BLaER1 (cell line): ENCODE measurements around the gene ATXN3L.
"Not testable (repeated sequence)": the region's sequence is repeated elsewhere in the genome, so short reads cannot be mapped to it uniquely, and the experiment has no call there.

Experiments
- H3K27ac ChIP-seq: shearing (Covaris generic); formaldehyde crosslinking; 2 replicates; pipeline ENCODE4 v1.8.1; 2022
- H3K27me3 ChIP-seq: shearing (Covaris generic); formaldehyde crosslinking; 2 replicates; pipeline ENCODE4 v1.8.1; 2022
- H3K36me3 ChIP-seq: shearing (Covaris generic); formaldehyde crosslinking; 2 replicates; pipeline ENCODE4 v1.8.1; 2022
- H3K4me1 ChIP-seq: shearing (Covaris generic); formaldehyde crosslinking; 2 replicates; pipeline ENCODE4 v1.8.1; 2022
- H3K4me2 ChIP-seq: shearing (Covaris generic); formaldehyde crosslinking; 2 replicates; pipeline ENCODE4 v1.8.1; 2022
- H3K4me3 ChIP-seq: shearing (Covaris generic); formaldehyde crosslinking; 2 replicates; pipeline ENCODE4 v1.8.1; 2022
- H3K9ac ChIP-seq: shearing (Covaris generic); formaldehyde crosslinking; 2 replicates; pipeline ENCODE4 v1.8.1; 2022
- H3K9me3 ChIP-seq: shearing (Covaris generic); formaldehyde crosslinking; 2 replicates; pipeline ENCODE4 v1.8.1; 2022
- H4K20me1 ChIP-seq: shearing (Covaris generic); formaldehyde crosslinking; 2 replicates; pipeline ENCODE4 v1.8.1; 2022
- Cebpa-rat ChIP-seq: shearing (Covaris generic); IDR thresholded peaks from 2 replicates; pipeline ENCODE4 v1.8.1; 2022

Gene ATXN3L

DNA sequence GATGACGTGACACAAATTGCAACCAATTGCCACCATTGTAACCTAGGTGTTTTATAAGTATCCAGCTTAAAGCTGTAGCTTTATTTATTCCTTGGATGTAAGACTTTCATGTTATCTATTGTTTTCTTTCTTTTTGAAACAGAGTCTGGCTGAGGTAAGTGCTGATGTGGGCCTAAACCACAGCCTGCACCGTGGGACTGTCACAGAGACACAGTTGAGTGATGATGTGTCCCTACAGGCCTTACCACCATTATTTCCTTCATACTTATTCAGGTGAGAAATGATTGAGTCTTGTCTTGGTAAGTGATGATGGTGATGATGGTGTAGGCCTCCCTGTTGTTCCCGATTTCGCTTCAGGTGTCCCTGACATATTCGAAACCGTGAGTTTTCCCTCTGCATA lies 8.3 kb downstream of the ATXN3L start:
- H3K27me3 ChIP-seq, result peaks cover 8% of the 10 kb centered on the region; the same call in 1 of the 2 replicates
- H3K9me3 ChIP-seq, result no peaks in the 10 kb centered on the region
- no peaks in the 10 kb centered on the region for H4K20me1 ChIP-seq
- H3K4me3 ChIP-seq, result no peak overlapping the region
- H3K4me2 ChIP-seq, result peak overlapping the region; percentile 49
- H3K9ac ChIP-seq, result no peak overlapping the region
- H3K36me3 ChIP-seq, result no peaks in the 10 kb centered on the region
- H3K4me1 ChIP-seq, result peaks cover 10% of the 10 kb centered on the region
- no peak overlapping the region for H3K27ac ChIP-seq
- TF ChIP-seq Cebpa-rat, result no peak

DNA sequence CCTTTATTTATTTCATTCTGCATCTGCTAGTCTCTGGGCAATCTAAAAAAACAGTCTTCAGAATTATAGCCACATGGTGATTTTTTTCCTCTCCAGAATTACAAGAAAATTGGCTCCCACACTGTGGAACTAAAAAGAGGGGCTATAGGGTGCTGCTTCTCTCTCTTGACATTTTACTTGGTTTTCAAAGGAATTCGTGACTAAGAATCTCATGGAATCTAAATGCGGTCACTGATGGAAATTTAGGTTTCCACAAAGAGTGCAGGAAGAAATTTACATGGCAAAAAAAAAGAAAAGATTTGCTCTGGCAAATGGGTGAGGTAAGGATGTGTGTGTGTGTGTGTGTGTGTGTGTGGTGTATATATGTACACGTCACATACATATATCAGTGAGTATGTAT lies 10.2 kb downstream of the ATXN3L start:
- no peak overlapping the region for H3K4me2 ChIP-seq
- no peak for TF ChIP-seq Cebpa-rat
- H3K27ac ChIP-seq, result no peak overlapping the region

DNA sequence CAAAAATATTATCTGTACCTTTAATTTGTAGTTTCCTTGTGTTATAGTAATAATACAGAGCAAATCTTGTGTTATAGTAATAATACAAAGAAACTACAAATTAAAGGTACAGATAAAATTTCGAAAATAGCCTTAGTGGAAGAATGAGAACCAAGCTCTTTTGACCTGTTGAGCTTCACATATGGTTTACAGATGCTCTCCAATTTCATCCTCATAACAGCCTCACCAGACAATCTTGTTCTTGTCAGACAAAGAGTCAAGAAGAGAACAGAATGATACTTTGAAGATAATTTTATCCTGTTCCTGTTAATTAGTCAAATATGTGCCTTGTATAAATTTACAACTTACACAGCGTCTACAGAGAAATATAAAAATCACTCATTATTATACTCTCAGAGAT lies 12.8 kb downstream of the ATXN3L start:
- peaks cover 10% of the 10 kb centered on the region for H3K4me1 ChIP-seq

More for the DNA sequence above, 10.2 kb downstream of the ATXN3L start:
- H3K36me3 ChIP-seq, result no peaks in the 10 kb centered on the region
- H3K4me3 ChIP-seq, result no peak overlapping the region
- H4K20me1 ChIP-seq, result no peaks in the 10 kb centered on the region
- peaks cover 8% of the 10 kb centered on the region; the same call in 1 of the 2 replicates for H3K27me3 ChIP-seq
- H3K9me3 ChIP-seq, result no peaks in the 10 kb centered on the region
- H3K9ac ChIP-seq, result no peak overlapping the region
- peaks cover 10% of the 10 kb centered on the region for H3K4me1 ChIP-seq

DNA sequence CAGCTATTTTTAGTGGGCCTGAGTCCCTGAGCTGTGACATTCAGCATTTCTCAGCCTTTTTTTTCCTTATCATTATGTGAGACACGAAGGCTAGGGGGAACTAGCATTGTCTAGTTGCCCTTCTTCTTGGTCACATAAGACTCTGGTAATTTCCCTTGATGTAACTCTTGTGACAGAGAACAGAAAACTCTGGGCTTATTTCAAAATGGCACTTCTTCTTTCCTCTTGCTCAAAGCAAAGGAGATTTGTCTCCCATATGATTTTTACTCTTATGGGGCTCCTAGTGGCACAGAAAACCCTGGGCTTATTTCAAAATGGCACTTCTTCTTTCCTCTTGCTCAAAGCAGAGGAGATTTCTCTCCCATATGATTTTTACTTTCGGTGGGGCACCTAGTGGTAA lies 14.7 kb downstream of the ATXN3L start:
- no peak for TF ChIP-seq Cebpa-rat
- Histone ChIP-seq H3K27me3 (no peaks in the 10 kb centered on the region), H3K36me3 (no peaks in the 10 kb centered on the region), H3K9me3 (peaks cover 6% of the 10 kb centered on the region; the same call in 1 of the 2 replicates), H3K9ac (no peak overlapping the region), H3K4me3 (no peak overlapping the region), H3K27ac (no peak overlapping the region), H4K20me1 (no peaks in the 10 kb centered on the region), H3K4me2 (no peak overlapping the region), H3K4me1 (no peaks in the 10 kb centered on the region)

More for the DNA sequence above, 12.8 kb downstream of the ATXN3L start:
- H3K4me2 ChIP-seq, result no peak overlapping the region
- no peaks in the 10 kb centered on the region for H4K20me1 ChIP-seq
- TF ChIP-seq Cebpa-rat, result no peak
- peaks cover 8% of the 10 kb centered on the region; the same call in 1 of the 2 replicates for H3K27me3 ChIP-seq
- no peak overlapping the region for H3K4me3 ChIP-seq
- H3K9ac ChIP-seq, result no peak overlapping the region
- no peaks in the 10 kb centered on the region for H3K36me3 ChIP-seq
- H3K27ac ChIP-seq, result no peak overlapping the region
- H3K9me3 ChIP-seq, result peaks cover 6% of the 10 kb centered on the region; the same call in 1 of the 2 replicates

DNA sequence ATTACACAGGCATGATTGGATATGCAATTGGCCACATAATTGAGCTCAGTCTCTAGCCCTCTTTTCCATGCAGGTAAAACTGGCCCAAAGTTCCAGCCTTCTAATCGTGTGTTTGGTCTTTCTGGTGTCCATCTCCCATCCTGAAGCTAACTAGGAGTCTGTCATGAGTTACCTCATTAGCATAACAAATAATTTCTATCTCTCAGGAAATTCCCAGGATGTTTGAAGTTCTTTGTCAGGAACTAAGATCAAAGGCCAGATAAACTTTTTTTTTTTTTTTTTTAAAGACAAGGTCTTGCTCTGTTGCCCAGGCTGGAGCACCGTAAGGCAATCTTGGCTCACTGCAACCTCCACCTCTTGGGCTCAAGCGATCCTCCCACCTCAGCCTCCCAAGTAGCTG lies 15.8 kb downstream of the ATXN3L start:
- Histone ChIP-seq H4K20me1 (no peaks in the 10 kb centered on the region), H3K9ac (no peak overlapping the region), H3K9me3 (peaks cover 6% of the 10 kb centered on the region; the same call in 1 of the 2 replicates), H3K27me3 (no peaks in the 10 kb centered on the region), H3K36me3 (no peaks in the 10 kb centered on the region), H3K4me1 (no peaks in the 10 kb centered on the region), H3K27ac (no peak overlapping the region), H3K4me3 (no peak overlapping the region), H3K4me2 (no peak overlapping the region)
- TF ChIP-seq Cebpa-rat, result no peak

DNA sequence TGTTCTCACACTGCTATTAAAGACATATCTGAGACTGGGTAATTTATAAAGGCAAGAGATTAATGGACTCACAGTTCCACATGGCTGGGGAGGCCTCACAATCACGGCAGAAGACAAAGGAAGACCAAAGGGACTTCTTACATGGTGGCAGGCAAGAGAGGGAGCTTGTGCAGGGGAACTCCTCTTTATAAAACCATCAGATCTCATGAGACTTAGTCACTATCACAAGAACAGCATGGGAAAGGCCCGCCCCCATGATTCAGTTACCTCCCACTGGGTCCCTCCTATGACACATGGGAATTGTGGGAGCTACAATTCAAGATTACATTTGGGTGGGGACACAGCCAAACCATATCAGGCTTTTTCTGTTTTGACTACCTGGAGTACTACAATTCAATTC lies 16.6 kb downstream of the ATXN3L start:
- H3K4me1 ChIP-seq, H3K27ac ChIP-seq, H3K9me3 ChIP-seq, H3K27me3 ChIP-seq, H3K4me3 ChIP-seq, H4K20me1 ChIP-seq, H3K36me3 ChIP-seq, H3K4me2 ChIP-seq, H3K9ac ChIP-seq: not testable (repeated sequence)

DNA sequence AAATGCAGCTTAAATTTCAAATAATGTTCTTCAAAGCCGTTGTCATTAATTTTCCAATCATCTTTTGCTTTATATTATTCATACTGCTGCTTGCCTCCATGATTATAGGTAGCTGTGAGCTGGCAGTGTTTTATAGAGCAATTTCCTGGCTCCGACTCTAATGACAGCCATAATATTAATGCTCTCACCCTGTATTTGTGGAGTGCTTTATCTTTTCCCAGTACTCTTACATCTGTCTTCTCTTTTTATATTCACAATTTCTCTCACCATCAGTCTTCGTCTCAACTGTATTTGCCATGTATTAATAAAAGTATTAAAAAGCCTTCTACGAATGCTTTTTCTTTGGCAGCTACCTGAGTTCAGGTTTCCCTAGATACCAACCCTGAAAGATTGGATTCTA lies 21.0 kb downstream of the ATXN3L start:
- H3K27ac ChIP-seq, result no peak overlapping the region
- no peak overlapping the region for H3K9ac ChIP-seq
- peaks cover 6% of the 10 kb centered on the region; the same call in 1 of the 2 replicates for H3K9me3 ChIP-seq
- no peak for TF ChIP-seq Cebpa-rat
- H4K20me1 ChIP-seq, result no peaks in the 10 kb centered on the region
- H3K4me2 ChIP-seq, result no peak overlapping the region
- H3K36me3 ChIP-seq, result no peaks in the 10 kb centered on the region
- H3K27me3 ChIP-seq, result peaks cover 15% of the 10 kb centered on the region; the same call in 1 of the 2 replicates
- H3K4me3 ChIP-seq, result no peak overlapping the region
- H3K4me1 ChIP-seq, result no peaks in the 10 kb centered on the region

DNA sequence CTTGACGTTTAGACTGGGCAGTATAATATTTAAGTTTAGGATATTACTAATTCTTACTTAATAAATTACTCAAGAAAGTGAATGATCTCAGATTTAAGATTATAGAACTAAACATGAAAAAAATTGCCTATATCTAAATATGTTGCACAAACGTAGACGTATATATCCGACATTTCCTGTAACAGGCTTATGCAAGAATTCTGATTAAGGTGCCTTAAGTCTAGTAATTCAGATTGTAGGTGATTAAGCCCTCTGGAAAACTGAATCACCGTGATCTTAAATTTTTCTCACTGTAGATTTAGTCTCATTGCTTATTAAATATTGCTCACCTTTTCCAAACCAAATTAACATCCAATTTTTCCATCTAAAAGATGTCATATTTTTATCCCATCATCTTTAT lies 24.0 kb downstream of the ATXN3L start:
- Histone ChIP-seq H3K9ac (no peak overlapping the region), H3K36me3 (no peaks in the 10 kb centered on the region), H3K4me2 (no peak overlapping the region), H3K27me3 (peaks cover 15% of the 10 kb centered on the region; the same call in 1 of the 2 replicates), H3K4me3 (no peak overlapping the region), H3K4me1 (no peaks in the 10 kb centered on the region), H3K9me3 (no peaks in the 10 kb centered on the region), H3K27ac (no peak overlapping the region), H4K20me1 (no peaks in the 10 kb centered on the region)
- no peak for TF ChIP-seq Cebpa-rat

DNA sequence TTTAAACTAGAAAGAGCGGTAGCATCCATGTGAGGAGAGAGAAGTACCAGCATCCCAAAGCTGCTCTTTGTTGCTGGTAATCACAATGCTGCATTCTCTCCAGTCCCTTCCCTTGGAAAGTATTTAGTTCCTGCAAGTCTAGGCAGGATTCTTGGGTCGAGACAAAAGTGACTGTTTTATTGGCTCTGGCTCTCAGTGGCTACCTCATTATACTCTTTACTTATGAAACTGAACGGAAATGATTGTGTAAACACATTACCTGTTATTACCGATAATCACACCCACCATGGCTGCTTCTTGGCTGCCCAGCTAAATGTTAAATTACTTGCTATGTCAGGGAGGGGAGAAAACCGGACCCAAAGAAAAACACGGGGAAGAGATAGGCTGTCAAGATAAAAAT lies 26.2 kb downstream of the ATXN3L start:
- Histone ChIP-seq H3K4me2 (no peak overlapping the region), H3K27ac (no peak overlapping the region)

DNA sequence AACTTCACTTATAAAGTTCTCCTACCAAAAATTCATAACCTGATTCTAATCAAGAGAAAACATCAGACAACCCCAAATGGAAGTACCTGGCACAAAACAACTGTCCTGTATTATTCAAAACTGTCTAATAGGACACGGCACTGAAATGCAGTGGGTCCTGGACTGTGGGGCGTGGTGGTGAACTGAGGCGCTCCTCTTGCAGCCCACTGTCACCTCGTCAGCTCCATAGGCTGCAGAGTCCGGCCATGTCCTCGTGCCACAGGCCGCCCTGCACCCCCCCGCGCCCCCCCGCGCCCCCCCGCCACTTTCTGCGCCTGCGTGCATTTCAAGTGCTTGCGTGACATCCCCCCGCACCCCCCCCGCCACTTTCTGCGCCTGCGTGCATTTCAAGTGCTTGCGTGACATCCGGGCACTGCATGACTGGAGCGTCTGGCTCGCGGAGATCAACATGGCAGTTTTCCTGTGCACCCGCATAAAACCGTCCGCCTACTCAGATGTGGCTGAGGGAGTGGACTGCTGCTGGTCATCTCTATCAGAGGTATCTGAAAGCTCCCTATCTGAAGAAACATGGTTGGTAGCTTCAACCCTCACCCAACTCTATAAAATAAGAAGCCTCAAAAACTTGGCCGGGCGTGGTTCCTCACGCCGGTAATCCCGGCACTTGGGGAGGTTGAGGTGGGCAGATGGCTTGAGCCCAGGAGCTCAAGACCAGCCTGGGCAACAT lies 28.8 kb downstream of the ATXN3L start:
- Histone ChIP-seq H3K4me3 (no peak overlapping the region), H3K27ac (no peak overlapping the region), H4K20me1 (no peaks in the 10 kb centered on the region), H3K36me3 (no peaks in the 10 kb centered on the region), H3K4me2 (no peak overlapping the region), H3K9me3 (peaks cover 4% of the 10 kb centered on the region; the same call in 1 of the 2 replicates), H3K4me1 (no peaks in the 10 kb centered on the region), H3K9ac (no peak overlapping the region), H3K27me3 (peaks cover 8% of the 10 kb centered on the region; the same call in 1 of the 2 replicates)
- TF ChIP-seq Cebpa-rat, result no peak

More for the DNA sequence above, 26.2 kb downstream of the ATXN3L start:
- TF ChIP-seq Cebpa-rat, result no peak
- H3K4me3 ChIP-seq, result no peak overlapping the region
- no peaks in the 10 kb centered on the region for H3K9me3 ChIP-seq
- H4K20me1 ChIP-seq, result no peaks in the 10 kb centered on the region
- no peaks in the 10 kb centered on the region for H3K4me1 ChIP-seq
- H3K27me3 ChIP-seq, result peaks cover 15% of the 10 kb centered on the region; the same call in 1 of the 2 replicates
- no peaks in the 10 kb centered on the region for H3K36me3 ChIP-seq
- H3K9ac ChIP-seq, result no peak overlapping the region
